Neural cell (in vitro differentiated cells): Measurements from ENCODE around the gene ZNF697. TPM values are rescaled to one million over a fixed set of nuclear protein-coding genes. Genes with fewer than 3 reads are reported as not detected.

Source experiments
- H2AFZ ChIP-seq: fragments of 200-600, 300-800 bp; sonication (generic), shearing (Covaris generic); 2 replicates; pipeline ENCODE4 v1.6.0; 2014; ENCODE audit warnings: low read depth, mild to moderate bottlenecking, antibody characterized with exemption, low read length, moderate library complexity
- H3F3A ChIP-seq: fragments of 200-600 bp; shearing (Covaris generic); 2 replicates; pipeline ENCODE4 v1.6.1; 2016; ENCODE audit warnings: mild to moderate bottlenecking, moderate library complexity, mixed read lengths, antibody characterized with exemption, low read length; ENCODE audit not compliant: insufficient read depth, poor library complexity, severe bottlenecking
- H3K27ac ChIP-seq: fragments of 200-600, 300-800 bp; sonication (generic), shearing (Covaris generic); 2 replicates; pipeline ENCODE4 v1.5.1; 2014; ENCODE audit warnings: mild to moderate bottlenecking, low read length, moderate library complexity
- H3K27me3 ChIP-seq: fragments of 300-800, 200-600 bp; sonication (generic), shearing (Covaris generic); 2 replicates; pipeline ENCODE4 v1.6.0; 2014; ENCODE audit warnings: mild to moderate bottlenecking, low read depth, low read length, moderate library complexity; ENCODE audit not compliant: insufficient read depth
- H3K36me3 ChIP-seq: fragments of 300-800, 200-600 bp; sonication (generic), shearing (Covaris generic); 2 replicates; pipeline ENCODE4 v1.5.1; 2014; ENCODE audit warnings: mild to moderate bottlenecking, antibody characterized with exemption, low read length, moderate library complexity; ENCODE audit not compliant: insufficient read depth
- H3K4me2 ChIP-seq: fragments of 300-800, 200-600 bp; sonication (generic), shearing (Covaris generic); 2 replicates; pipeline ENCODE4 v1.6.0; 2014; ENCODE audit warnings: mild to moderate bottlenecking, low read length
- H3K4me3 ChIP-seq: fragments of 300-800, 200-600 bp; sonication (generic), shearing (Covaris generic); 2 replicates; pipeline ENCODE4 v1.5.1; 2014; ENCODE audit warnings: mild to moderate bottlenecking, low read length, moderate library complexity
- H3K79me2 ChIP-seq: fragments of 200-600 bp; shearing (Covaris generic); replicated peaks from 2 replicates; pipeline ENCODE4 v1.6.0; 2014; ENCODE audit warnings: mild to moderate bottlenecking, low read length, moderate library complexity; ENCODE audit not compliant: insufficient read depth
- H3K9ac ChIP-seq: fragments of 300-800, 200-600 bp; sonication (generic), shearing (Covaris generic); 2 replicates; pipeline ENCODE4 v1.6.1; 2016; ENCODE audit warnings: mild to moderate bottlenecking, low read length, mixed read lengths
- H3K9me2 ChIP-seq: fragments of 200-600 bp; shearing (Covaris generic); 2 replicates; pipeline ENCODE4 v1.6.1; 2016; ENCODE audit warnings: mild to moderate bottlenecking, low read length, mixed read lengths; ENCODE audit not compliant: insufficient read depth
- H3K9me3 ChIP-seq: fragments of 200-600, 300-800 bp; sonication (generic), shearing (Covaris generic); 2 replicates; pipeline ENCODE4 v1.6.1; 2016; ENCODE audit warnings: mild to moderate bottlenecking, mixed run types, low read length, moderate library complexity, mixed read lengths
- H4K20me1 ChIP-seq: fragments of 200-600 bp; shearing (Covaris generic); 2 replicates; pipeline ENCODE4 v1.6.1; 2016; ENCODE audit warnings: mild to moderate bottlenecking, mixed run types; ENCODE audit not compliant: insufficient read depth
- CTCF ChIP-seq: fragments of 450-650 bp; IDR thresholded peaks from 2 replicates; pipeline ENCODE4 v1.5.1; 2014; ENCODE audit warnings: antibody characterized with exemption, mild to moderate bottlenecking, moderate library complexity; ENCODE audit not compliant: poor library complexity, severe bottlenecking
- EP300 ChIP-seq: fragments of 450-650 bp; conservative IDR thresholded peaks from 2 replicates; pipeline ENCODE4 v1.6.1; 2014; ENCODE audit warnings: antibody characterized with exemption, mild to moderate bottlenecking, moderate library complexity; ENCODE audit not compliant: poor library complexity, severe bottlenecking
- EZH2 ChIP-seq: fragments of 200-600, 300-800 bp; shearing (Covaris generic), sonication (generic); IDR thresholded peaks from 2 replicates; pipeline ENCODE4 v1.6.1; 2014; ENCODE audit warnings: antibody characterized with exemption, low read length, borderline replicate concordance, mild to moderate bottlenecking; ENCODE audit not compliant: insufficient read depth, poor library complexity, severe bottlenecking
- MXI1 ChIP-seq: fragments of 450-650 bp; conservative IDR thresholded peaks from 2 replicates; pipeline ENCODE4 v1.6.1; 2014; ENCODE audit warnings: antibody characterized with exemption, mild to moderate bottlenecking; ENCODE audit not compliant: poor library complexity, severe bottlenecking
- POLR2AphosphoS5 ChIP-seq: IDR thresholded peaks from 2 replicates; pipeline ENCODE4 v1.6.1; 2012
- RAD21 ChIP-seq: fragments of 450-650 bp; conservative IDR thresholded peaks from 2 replicates; pipeline ENCODE4 v1.6.1; 2014; ENCODE audit warnings: antibody characterized with exemption, mild to moderate bottlenecking, moderate library complexity
- REST ChIP-seq: IDR thresholded peaks from 2 replicates; pipeline ENCODE4 v1.6.1; 2012; ENCODE audit warnings: borderline replicate concordance
- SMC3 ChIP-seq: fragments of 450-650 bp; conservative IDR thresholded peaks from 2 replicates; pipeline ENCODE4 v1.6.1; 2014; ENCODE audit warnings: antibody characterized with exemption, mild to moderate bottlenecking, moderate library complexity; ENCODE audit not compliant: poor library complexity
- polyA plus RNA-seq: library from polyadenylated mRNA; depleted of rRNA; stranded (reverse); fragments of >200 nt; gene quantifications from 2 replicates; pipeline ENCODE4 v1.2.3, GENCODE V29; 2014

ZNF697 gene
- polyA plus RNA-seq, 1 donor from 2014 or later, result 61.8 TPM

GRCh38 chr1:119631433-119632102 lies 16.5 kb downstream of the ZNF697 start:
- Histone ChIP-seq H3K27ac (no peak overlapping the region), H3K27me3 (no peaks in the 10 kb centered on the region), H4K20me1 (no peaks in the 10 kb centered on the region), H3K4me3 (no peak overlapping the region), H3K9ac (no peak overlapping the region), H3F3A (no peaks in the 10 kb centered on the region), H3K36me3 (peaks cover 3% of the 10 kb centered on the region), H3K4me2 (no peak overlapping the region), H3K79me2 (peaks cover 11% of the 10 kb centered on the region), H3K9me2 (no peaks in the 10 kb centered on the region), H2AFZ (no peak overlapping the region), H3K9me3 (no peaks in the 10 kb centered on the region)
- no peak for TF ChIP-seq RAD21
- no peak for TF ChIP-seq EP300
- TF ChIP-seq CTCF, result no peak
- TF ChIP-seq EZH2, result no peak
- TF ChIP-seq POLR2AphosphoS5, result no peak

GRCh38 chr1:119631086-119631432 lies 17.0 kb downstream of the ZNF697 start:
- Histone ChIP-seq H3K79me2 (peaks cover 8% of the 10 kb centered on the region), H4K20me1 (no peaks in the 10 kb centered on the region), H3K9ac (no peak overlapping the region)

More at GRCh38 chr1:119631086-119631432, 17.0 kb downstream of the ZNF697 start:
- no peaks in the 10 kb centered on the region for H3K9me2 ChIP-seq
- H2AFZ ChIP-seq, result no peak overlapping the region
- H3K4me3 ChIP-seq, result no peak overlapping the region
- H3K27me3 ChIP-seq, result no peaks in the 10 kb centered on the region
- TF ChIP-seq POLR2AphosphoS5 (no peak), MXI1 (no peak), EP300 (no peak), REST (no peak), RAD21 (no peak), SMC3 (no peak), CTCF (no peak)
- H3K36me3 ChIP-seq, result no peaks in the 10 kb centered on the region
- no peak overlapping the region for H3K27ac ChIP-seq
- H3K4me2 ChIP-seq, result no peak overlapping the region
- H3K9me3 ChIP-seq, result no peaks in the 10 kb centered on the region
- H3F3A ChIP-seq, result no peaks in the 10 kb centered on the region
